Subcutaneous abdominal adipose tissue (tissue), 5 donors: ENCODE results near the gene KCTD12.

Experiments
- H3K27ac ChIP-seq: one replicate; pipeline ENCODE4 v1.7.0; 2013; ENCODE audit warnings: low read depth, mild to moderate bottlenecking, inconsistent platforms, low read length, moderate library complexity
- H3K27me3 ChIP-seq, 5 donors: one replicate each; pipeline ENCODE4 v1.7.0; 2013; ENCODE audit warnings: low read length in 5 of 5, inconsistent platforms in 1 of 5; ENCODE audit not compliant: control insufficient read depth in 5 of 5, insufficient read depth in 4 of 5
- H3K36me3 ChIP-seq, 5 donors: one replicate each; pipeline ENCODE4 v1.7.0; 2013; ENCODE audit warnings: low read length in 5 of 5; ENCODE audit not compliant: control insufficient read depth in 5 of 5, insufficient read depth in 5 of 5
- H3K4me1 ChIP-seq, 5 donors: one replicate each; pipeline ENCODE4 v1.7.0; 2013; ENCODE audit warnings: low read length in 5 of 5, mild to moderate bottlenecking in 3 of 5, moderate library complexity in 1 of 5; ENCODE audit not compliant: control insufficient read depth in 5 of 5, insufficient read depth in 5 of 5
- H3K4me3 ChIP-seq, 5 donors: one replicate each; pipeline ENCODE4 v1.7.0; 2013; ENCODE audit warnings: low read length in 5 of 5, low read depth in 1 of 5
- H3K9ac ChIP-seq, 5 donors: one replicate each; pipeline ENCODE4 v1.7.0; 2013; ENCODE audit warnings: low read length in 5 of 5, mild to moderate bottlenecking in 4 of 5, moderate library complexity in 3 of 5
- H3K9me3 ChIP-seq, 5 donors: one replicate each; pipeline ENCODE4 v1.7.0; 2013; ENCODE audit warnings: low read length in 5 of 5; ENCODE audit not compliant: control insufficient read depth in 5 of 5
- donor health status: healthy.
- donor health status: healthy.
- donor health status: healthy.
- donor health status: healthy.
- donor health status: healthy.

Gene KCTD12

GRCh38 chr13:76889254-76889653, 3.0 kb upstream of the KCTD12 start:
- Histone ChIP-seq H3K4me3 (no peak overlapping the region), H3K27ac (no peak overlapping the region), H3K36me3 (no peaks in the 10 kb centered on the region), H3K9me3 (no peaks in the 10 kb centered on the region), H3K9ac (no peak overlapping the region), H3K4me1 (peaks cover 1 to 31% (median 24%) of the 10 kb centered on the region in 5 donors), H3K27me3 (no peaks in the 10 kb centered on the region)

GRCh38 chr13:76888421-76888820, 2.2 kb upstream of the KCTD12 start:
- Histone ChIP-seq H3K4me3 (peak overlapping the region in 1 of 5 donors; percentile 0), H3K27ac (no peak overlapping the region), H3K36me3 (no peaks in the 10 kb centered on the region), H3K4me1 (peaks cover 1 to 35% (median 31%) of the 10 kb centered on the region in 5 donors), H3K9me3 (no peaks in the 10 kb centered on the region), H3K9ac (no peak overlapping the region), H3K27me3 (no peaks in the 10 kb centered on the region)

GRCh38 chr13:76887076-76887563, 915 bp upstream of the KCTD12 start:
- Histone ChIP-seq H3K4me1 (peaks cover 1 to 48% (median 35%) of the 10 kb centered on the region in 5 donors), H3K27ac (peak overlapping the region; percentile 83), H3K9ac (peak overlapping the region in 4 of 5 donors; percentile 26 to 60 (median 48)), H3K36me3 (no peaks in the 10 kb centered on the region), H3K4me3 (peak overlapping the region; percentile 70 to 96 (median 79)), H3K27me3 (no peaks in the 10 kb centered on the region), H3K9me3 (no peaks in the 10 kb centered on the region)

GRCh38 chr13:76886005-76886291, 257 bp downstream of the KCTD12 start:
- peak overlapping the region; percentile 83 for H3K27ac ChIP-seq
- peaks cover 0 to 3% (median 0%) of the 10 kb centered on the region in 5 donors for H3K36me3 ChIP-seq
- H3K9me3 ChIP-seq = no peaks in the 10 kb centered on the region
- peaks cover 1 to 52% (median 38%) of the 10 kb centered on the region in 5 donors for H3K4me1 ChIP-seq
- H3K27me3 ChIP-seq = no peaks in the 10 kb centered on the region
- peak overlapping the region in 4 of 5 donors; percentile 44 to 79 (median 77) for H3K9ac ChIP-seq
- peak overlapping the region in 4 of 5 donors; percentile 77 to 96 (median 92) for H3K4me3 ChIP-seq

- Histone ChIP-seq H3K27me3 (no peaks in the 10 kb centered on the region), H3K9me3 (no peaks in the 10 kb centered on the region), H3K9ac (peak overlapping the region; percentile 26 to 79 (median 77)), H3K27ac (peak overlapping the region; percentile 83), H3K36me3 (peaks cover 0 to 3% (median 0%) of the 10 kb centered on the region in 5 donors), H3K4me3 (peak overlapping the region; percentile 77 to 96 (median 93)), H3K4me1 (peaks cover 1 to 52% (median 38%) of the 10 kb centered on the region in 5 donors)
Measured at GRCh38 chr13:76885203-76886004, 801 bp downstream of the KCTD12 start.

GRCh38 chr13:76884907-76885202, 1.4 kb downstream of the KCTD12 start:
- H3K4me3 ChIP-seq = peak overlapping the region; percentile 77 to 96 (median 93)
- peak overlapping the region; percentile 83 for H3K27ac ChIP-seq
- H3K36me3 ChIP-seq = peaks cover 0 to 3% (median 0%) of the 10 kb centered on the region in 5 donors
- H3K4me1 ChIP-seq = peaks cover 1 to 53% (median 39%) of the 10 kb centered on the region in 5 donors
- H3K9me3 ChIP-seq = no peaks in the 10 kb centered on the region
- H3K9ac ChIP-seq = peak overlapping the region; percentile 26 to 79 (median 77)
- H3K27me3 ChIP-seq = no peaks in the 10 kb centered on the region

- Histone ChIP-seq H3K9ac (peak overlapping the region; percentile 67 to 79 (median 77)), H3K4me1 (peaks cover 1 to 58% (median 42%) of the 10 kb centered on the region in 5 donors), H3K9me3 (no peaks in the 10 kb centered on the region), H3K27ac (peak overlapping the region; percentile 83), H3K27me3 (no peaks in the 10 kb centered on the region), H3K4me3 (peak overlapping the region; percentile 77 to 96 (median 93)), H3K36me3 (peaks cover 0 to 3% (median 0%) of the 10 kb centered on the region in 5 donors)
Measured at GRCh38 chr13:76884186-76884906, 1.9 kb downstream of the KCTD12 start.

- peaks cover 0 to 3% (median 0%) of the 10 kb centered on the region in 5 donors for H3K36me3 ChIP-seq
Measured at GRCh38 chr13:76883236-76883635, 3.0 kb downstream of the KCTD12 start.

GRCh38 chr13:76882431-76882830, 3.8 kb downstream of the KCTD12 start:
- H3K4me1 ChIP-seq = peaks cover 1 to 64% (median 50%) of the 10 kb centered on the region in 5 donors
- no peaks in the 10 kb centered on the region for H3K9me3 ChIP-seq
- peak overlapping the region; percentile 90 for H3K27ac ChIP-seq
- peaks cover 0 to 3% (median 0%) of the 10 kb centered on the region in 5 donors for H3K36me3 ChIP-seq
- no peaks in the 10 kb centered on the region for H3K27me3 ChIP-seq
- peak overlapping the region in 4 of 5 donors; percentile 35 to 96 (median 85) for H3K4me3 ChIP-seq
- peak overlapping the region in 1 of 5 donors; percentile 31 for H3K9ac ChIP-seq

More at GRCh38 chr13:76883236-76883635, 3.0 kb downstream of the KCTD12 start:
- H3K27ac ChIP-seq = peak overlapping the region; percentile 90
- peak overlapping the region; percentile 28 to 71 (median 34) for H3K9ac ChIP-seq
- H3K4me1 ChIP-seq = peaks cover 1 to 64% (median 53%) of the 10 kb centered on the region in 5 donors
- H3K4me3 ChIP-seq = peak overlapping the region; percentile 77 to 96 (median 93)
- no peaks in the 10 kb centered on the region for H3K27me3 ChIP-seq
- H3K9me3 ChIP-seq = no peaks in the 10 kb centered on the region
